ENCODE data around the gene CD52.

DNA sequence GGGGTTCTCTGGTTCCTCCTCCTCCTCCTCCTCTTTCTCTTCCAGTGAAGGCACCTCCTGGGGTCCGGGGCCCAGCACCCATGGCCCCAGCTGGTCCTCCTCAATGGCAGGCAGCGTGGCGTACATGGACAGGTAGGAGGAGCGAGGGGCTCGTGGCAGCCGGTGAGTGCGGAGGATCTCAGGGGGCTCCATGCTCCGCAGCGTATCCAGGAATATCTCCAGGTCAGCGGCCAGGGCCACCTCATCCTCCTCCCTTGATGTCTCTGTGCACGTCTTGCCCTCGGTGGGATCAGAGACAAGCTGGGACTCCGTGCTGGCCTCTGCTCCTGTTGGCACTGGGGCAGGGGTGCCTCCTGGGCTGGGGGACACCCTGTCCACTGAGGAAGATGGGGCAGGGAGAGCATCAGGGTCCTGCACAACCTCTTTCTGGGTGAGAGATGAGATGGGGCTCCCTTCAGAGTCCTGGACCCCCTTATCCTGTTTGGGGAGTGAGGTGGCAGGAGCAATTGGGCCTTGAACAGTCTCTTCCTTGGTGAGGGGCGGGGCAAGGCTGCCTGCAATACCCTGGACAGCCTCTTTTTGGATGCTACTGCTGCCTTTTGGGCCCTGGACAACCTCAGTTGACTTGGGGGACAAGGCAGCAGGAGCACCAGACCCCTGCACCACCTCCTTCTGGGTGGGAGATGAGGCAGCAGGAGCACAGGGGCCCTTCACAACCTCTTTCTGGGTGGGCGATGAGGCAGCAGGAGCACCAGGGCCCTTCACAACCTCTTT lies 26.6 kb downstream of the CD52 start:
- TF ChIP-seq, protein P1, sequence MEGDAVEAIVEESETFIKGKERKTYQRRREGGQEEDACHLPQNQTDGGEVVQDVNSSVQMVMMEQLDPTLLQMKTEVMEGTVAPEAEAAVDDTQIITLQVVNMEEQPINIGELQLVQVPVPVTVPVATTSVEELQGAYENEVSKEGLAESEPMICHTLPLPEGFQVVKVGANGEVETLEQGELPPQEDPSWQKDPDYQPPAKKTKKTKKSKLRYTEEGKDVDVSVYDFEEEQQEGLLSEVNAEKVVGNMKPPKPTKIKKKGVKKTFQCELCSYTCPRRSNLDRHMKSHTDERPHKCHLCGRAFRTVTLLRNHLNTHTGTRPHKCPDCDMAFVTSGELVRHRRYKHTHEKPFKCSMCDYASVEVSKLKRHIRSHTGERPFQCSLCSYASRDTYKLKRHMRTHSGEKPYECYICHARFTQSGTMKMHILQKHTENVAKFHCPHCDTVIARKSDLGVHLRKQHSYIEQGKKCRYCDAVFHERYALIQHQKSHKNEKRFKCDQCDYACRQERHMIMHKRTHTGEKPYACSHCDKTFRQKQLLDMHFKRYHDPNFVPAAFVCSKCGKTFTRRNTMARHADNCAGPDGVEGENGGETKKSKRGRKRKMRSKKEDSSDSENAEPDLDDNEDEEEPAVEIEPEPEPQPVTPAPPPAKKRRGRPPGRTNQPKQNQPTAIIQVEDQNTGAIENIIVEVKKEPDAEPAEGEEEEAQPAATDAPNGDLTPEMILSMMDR (IDR thresholded peaks at IDR 0.05), result no peak
- no peak for TF ChIP-seq POLR2A (IDR thresholded peaks at IDR 0.05)
